HG02852 (cell line): ENCODE data around the gene CABP7.

Experiments used
- ATAC-seq: cut with Tn5 transposase; IDR thresholded peaks from one replicate; pipeline ENCODE4 v1.9.1; 2021; ENCODE audit warnings: mild to moderate bottlenecking, moderate library complexity; ENCODE audit not compliant: unreplicated experiment

CABP7 gene

DNA sequence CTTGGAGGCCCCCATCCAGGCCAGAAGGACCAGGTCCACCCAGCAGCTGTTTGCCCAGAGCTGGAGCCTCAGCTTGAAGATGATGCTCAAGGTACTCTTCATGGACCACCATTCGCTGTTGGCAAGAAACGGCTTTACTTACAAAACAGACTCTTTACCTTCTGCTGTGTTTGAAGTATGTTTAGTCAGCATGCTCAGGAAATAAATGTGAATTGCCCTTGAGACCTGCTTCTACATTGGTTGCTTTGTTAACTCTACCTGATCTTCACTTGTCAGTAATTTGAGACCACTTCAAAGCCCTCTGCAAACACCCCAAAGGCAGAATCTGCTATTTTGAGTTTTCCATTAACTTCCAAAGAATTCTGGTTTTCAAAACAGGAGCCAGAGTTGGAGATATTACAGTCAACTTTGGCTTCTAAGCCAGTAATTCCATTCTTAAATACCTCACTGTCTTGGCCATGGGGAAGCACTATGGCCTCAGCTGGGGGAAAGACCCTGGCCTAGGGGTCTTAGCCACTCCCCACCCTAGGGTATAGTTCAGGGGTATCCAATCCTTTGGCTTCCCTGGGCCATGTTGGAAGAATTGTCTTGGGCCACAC lies 50.0 kb downstream of the CABP7 start:
- no peak for ATAC-seq

DNA sequence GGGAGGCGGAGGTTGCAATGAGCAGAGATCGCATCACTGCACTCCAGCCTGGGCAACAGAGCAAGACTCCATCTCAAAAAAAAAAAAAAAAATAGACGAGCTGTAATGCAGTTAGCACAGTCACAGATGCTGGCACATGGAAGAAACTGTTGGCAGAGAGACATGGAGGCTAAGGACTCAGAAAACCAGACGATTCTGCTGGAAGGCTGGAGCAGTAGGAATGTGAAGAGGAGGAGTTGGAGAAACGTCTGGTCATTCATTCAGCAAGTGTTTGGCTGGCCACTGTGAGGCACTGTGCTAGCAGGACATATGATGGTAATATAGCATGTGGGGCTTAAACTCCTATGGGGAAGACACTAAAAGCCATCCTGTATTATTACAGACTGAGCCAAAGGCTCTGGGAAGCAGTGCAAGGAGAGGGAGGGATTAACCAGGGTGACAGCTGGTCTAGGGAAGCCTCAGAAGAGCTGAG lies 52.4 kb downstream of the CABP7 start:
- ATAC-seq, result no peak

DNA sequence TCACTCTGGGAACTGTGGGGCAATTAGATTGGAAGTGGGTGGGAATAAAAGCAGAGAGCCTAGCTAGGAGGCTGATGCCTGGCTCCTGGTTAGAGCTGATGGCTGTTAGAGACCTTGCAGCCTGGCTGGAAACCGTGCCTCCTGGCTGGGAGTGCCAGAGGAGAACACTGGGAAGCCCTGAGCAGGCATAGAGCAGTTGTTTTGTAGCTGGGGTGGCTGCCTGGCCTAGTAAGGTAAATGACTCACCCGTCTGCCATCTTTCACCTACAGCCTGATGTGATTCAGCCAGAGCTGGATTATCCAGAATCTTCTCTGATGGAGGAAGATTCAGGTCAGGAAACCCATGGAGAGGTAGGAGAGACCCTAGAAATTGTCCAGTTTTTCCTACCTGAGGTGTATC lies 53.4 kb downstream of the CABP7 start:
- no peak for ATAC-seq

DNA sequence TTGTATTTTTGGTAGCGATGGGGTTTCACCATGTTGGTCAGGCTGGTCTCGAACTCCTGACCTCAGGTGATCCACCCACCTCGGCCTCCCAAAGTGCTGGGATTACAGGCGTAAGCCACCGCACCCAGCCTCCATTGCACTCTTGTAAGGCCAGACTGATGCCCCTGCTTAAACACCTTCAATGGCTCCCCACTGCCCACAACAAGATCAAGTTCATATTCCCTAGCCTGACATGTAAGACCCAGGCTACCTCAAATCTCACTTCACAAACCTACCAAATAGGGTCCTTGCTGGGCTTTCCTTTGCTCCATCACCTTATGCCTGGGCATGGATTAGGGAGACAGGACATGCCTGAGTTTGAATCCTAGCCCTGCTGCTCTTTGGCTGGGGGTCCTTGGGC lies 60.4 kb downstream of the CABP7 start:
- no peak for ATAC-seq

DNA sequence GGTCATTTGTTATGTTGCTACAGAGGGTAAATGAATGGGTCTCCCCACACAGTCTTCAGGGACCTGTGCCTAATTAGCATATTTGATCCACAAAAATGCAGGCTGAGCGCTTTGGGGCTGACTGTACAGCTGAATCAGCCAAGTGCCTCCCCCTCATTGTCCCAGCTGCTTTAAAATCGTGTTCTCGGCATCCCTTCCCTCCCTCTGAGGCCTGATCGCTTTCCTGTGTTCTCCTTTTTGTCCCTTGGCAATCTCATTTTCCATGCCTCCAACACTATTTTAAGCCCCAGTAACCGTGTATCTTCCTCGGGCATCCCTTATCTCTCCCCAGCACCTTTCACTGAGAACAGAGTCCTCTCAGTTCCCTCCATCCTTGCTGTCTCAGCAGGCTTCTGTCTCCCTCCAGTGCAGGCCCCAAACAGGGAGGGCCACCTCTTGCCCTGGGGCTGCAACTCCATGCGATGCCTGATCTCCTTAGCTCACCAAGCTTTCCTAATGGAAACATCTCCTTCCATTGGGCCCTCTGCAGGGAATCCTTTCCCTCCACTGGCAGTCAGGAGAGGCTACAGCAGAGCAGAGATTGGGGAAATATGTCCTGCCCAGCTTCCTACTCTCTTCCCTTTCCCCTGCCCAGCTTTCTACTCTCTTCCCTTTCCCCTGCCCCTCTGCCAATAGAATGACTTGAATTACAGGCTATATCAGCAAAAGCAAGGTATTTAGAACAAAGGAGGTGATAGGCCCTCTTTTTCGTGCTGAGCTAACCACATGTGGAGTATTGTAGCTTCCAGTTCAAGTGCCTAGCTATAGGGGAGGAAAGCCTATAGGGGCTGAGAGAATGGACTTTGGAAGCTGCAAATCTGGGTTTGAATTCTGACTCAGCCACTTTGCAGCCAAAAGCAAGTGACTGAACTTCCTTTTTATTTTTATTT lies 61.2 kb downstream of the CABP7 start:
- no peak for ATAC-seq
